Neural progenitor cell (in vitro differentiated cells): ENCODE data around the gene CCDC93.

ENCODE experiments used
- CTCF ChIP-seq: fragments of 200-600 bp; sonication (generic); IDR thresholded peaks from 2 replicates; pipeline ENCODE4 v1.5.1; 2017; ENCODE audit warnings: antibody characterized with exemption, mild to moderate bottlenecking
- EZH2 ChIP-seq: fragments of 200-600 bp; sonication (generic); IDR thresholded peaks from 2 replicates; pipeline ENCODE4 v1.6.1; 2017; ENCODE audit warnings: antibody characterized with exemption, mild to moderate bottlenecking, moderate library complexity
- EZH2phosphoT487 ChIP-seq: fragments of 200-600 bp; sonication (generic); IDR thresholded peaks from 2 replicates; pipeline ENCODE4 v1.6.1; 2017; ENCODE audit warnings: antibody characterized with exemption

DNA sequence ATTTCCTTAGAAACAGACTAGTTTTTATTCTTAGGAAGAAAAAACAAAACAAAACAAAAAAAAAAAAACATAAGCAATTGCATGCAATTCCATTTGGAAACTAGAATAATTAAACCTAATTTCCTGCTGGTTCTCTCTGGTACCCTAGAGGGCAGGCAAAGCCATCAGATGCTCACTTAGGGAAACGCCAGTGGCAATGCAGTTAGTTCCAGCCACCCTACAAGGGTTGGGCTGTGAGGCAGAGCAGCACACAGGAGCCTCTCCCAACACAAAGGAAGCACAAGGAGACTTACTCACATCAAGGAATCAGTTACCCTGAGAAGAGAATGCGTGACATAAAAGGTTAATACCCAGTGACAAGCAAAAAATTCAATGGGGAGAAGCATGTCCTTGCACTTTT, 28.8 kb downstream of the CCDC93 start:
- TF ChIP-seq CTCF (peak; percentile 42), EZH2phosphoT487 (no peak), EZH2 (no peak)
